Stimulated activated CD4-positive, alpha-beta T cell treated with anti-CD3 and anti-CD28 coated beads, Interleukin-1b, Interleukin-23, amount 100 ng/mL, for 24 hours (primary cell): Measurements from ENCODE around the gene PAQR9.
"Not testable (repeated sequence)": the region's sequence is repeated elsewhere in the genome, so short reads cannot be mapped to it uniquely, and the experiment has no call there.

Experiments used
- DNase-seq, 4 experiments: peaks; one replicate each; pipeline ENCODE4 v3.0.0-alpha.2; 2020; ENCODE audit warnings: low read depth in 4 of 4, low spot score in 1 of 4

The PAQR9 gene, protein sequence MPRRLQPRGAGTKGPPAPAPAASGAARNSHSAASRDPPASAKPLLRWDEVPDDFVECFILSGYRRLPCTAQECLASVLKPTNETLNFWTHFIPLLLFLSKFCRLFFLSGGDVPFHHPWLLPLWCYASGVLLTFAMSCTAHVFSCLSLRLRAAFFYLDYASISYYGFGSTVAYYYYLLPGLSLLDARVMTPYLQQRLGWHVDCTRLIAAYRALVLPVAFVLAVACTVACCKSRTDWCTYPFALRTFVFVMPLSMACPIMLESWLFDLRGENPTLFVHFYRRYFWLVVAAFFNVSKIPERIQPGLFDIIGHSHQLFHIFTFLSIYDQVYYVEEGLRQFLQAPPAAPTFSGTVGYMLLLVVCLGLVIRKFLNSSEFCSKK

DNA sequence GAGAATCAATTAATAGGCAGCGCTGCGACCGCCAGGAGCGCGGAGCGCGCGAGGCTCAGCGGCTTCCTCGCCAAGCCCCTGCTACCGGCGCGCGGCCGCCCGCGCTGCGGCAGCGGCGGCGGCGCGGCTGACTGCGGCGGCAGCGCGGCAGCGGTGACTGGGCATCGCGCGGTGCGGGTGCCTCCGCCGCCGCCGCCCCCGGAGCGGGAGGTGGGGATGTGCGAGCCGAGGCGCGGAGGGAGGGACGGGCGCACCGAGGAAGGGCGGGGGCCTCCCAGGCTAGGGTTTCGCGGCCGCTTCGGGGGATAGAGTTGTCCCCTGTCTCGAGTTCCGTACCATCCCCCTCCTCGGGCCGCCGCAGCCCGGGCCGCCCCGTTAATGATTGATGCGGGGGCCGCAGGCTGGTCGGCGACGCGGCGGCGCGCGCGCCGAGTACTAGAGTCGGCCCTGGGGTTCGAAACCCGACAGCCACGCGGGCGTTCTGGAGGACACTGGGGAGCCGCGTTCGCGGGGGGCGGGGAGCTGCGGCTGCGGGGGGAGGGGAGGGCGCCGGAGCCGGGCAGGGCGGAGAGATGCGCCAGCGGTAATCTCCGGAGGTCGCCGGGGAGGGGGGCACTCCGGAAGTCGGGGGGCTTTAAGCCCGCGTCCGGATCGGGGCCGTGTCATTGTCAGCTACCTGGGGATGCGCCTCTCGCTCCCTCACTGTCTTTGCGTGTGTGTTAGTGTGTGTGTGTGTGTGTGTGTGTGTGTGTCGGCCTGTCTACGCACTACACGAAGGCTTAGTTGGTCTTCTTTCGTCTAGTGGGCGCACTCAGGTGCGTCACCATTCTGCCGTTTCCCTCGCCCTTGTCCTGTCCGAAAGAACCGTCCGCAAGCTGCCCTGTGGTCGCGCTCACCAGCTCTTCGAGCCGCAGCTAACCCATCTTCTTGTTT is at the start of gene PAQR9:
Gene PAQR9, minus strand, starts transcription at position 159 of the 933 bp plus-strand sequence. CDS start 338 bp downstream, outside the sequence.
- DNase-seq, result no peak

DNA sequence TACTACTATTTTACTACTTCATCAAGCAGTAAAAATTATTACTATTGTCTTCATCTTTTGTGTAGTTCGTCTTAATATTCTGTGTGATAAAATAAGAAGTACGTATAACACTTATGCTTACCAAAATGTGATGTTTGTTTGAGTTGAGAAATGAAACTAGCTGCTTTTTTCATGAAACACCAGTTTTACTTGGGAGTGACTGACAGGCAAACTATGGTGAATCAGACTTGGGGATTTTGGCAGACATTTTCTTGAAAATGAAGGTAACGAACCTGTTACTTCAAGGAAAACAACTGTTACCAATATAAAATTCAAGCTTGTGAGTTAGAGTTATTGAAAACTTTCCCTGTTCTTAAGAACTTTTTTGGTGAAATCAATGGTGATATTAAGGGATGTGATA is 48.2 kb upstream of the PAQR9 start:
- no peak for DNase-seq

DNA sequence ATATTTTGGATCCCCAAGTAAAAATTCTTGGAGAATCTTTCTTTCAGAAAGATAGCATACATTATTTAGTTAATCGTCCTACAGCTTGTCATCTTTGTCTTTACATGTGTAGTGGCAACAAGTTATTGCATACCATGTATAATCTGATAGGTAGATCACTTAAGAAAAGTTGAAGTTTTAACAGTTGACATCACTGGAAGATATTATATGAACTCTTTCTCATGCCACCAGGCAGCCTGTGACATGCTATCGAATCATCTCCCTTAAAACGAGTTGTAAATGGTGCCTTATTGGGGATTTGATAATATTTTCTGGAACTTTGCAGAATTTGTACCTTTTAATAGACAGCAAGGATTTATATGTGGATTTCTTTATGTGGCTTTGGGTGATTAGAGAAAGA is 46.5 kb upstream of the PAQR9 start:
- DNase-seq, result no peak

DNA sequence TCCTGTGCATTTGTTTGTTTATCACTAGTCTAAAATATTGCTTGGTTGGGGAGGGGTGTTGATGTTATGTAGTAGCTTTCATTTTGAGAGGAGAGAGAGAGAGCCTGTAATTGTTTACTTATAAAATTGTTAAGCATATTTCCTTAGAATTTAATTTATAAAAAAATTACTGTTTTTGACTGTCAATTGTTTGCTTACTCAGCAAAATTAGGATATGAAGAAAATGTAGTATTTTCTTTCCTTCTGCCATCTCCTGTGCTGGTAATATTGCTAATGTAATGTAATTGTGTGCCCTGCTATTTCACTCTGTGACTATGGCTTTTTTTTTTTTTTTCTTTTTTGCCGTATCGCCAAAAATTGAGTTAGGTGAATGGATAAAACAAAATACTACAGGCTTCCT is 41.3 kb upstream of the PAQR9 start:
- DNase-seq, result no peak

DNA sequence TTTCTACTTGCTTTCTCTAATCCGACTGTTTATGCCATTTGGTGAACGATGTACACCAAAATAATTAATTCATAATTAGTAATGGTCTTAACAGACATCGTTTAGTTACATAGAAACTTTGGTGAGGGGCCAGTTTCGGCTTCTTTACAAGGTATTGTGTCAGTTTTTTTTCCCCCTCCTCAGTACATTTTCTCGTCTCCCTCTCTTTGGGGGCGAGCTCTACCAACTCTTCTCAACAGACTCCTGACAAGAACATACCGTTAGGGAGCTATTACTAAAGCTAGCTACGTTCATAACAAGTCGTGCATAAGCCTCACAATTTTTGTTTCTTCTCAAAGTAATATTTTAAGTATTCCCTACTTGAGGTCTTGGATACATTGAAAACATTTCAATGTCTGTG is 39.3 kb upstream of the PAQR9 start:
- DNase-seq, result no peak

DNA sequence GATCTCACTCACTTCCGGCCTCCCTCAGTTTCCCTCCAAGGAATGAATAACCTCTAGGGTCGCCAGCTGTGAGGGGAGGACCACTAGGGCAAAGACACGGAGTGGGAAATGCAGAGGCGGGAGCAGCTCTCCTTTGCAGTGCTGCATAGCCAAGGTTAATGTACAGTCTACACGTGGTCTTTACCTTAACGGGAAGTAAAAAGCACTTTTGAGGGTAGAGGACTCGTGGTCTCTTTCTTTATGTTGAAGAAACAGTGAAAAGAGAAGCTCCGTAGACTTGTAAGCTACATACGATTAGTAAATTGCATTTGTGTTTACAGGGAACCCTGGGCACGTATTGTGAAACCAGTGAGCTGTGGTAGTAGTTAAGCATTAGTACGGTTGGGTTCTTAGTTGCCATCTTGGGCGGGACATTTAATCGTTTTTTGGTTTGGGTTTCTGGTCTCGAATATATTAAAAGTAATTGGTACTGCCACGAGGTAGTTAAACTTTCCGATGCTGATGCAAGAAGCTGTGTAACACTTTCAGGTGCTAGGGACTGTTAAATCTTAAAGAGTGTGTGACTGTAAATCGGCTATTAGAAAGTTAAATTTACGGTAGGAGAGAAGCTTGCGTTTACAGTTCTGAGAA is 38.7 kb upstream of the PAQR9 start:
- peak in 2 of 4 experiments; percentile 11 to 12 for DNase-seq

DNA sequence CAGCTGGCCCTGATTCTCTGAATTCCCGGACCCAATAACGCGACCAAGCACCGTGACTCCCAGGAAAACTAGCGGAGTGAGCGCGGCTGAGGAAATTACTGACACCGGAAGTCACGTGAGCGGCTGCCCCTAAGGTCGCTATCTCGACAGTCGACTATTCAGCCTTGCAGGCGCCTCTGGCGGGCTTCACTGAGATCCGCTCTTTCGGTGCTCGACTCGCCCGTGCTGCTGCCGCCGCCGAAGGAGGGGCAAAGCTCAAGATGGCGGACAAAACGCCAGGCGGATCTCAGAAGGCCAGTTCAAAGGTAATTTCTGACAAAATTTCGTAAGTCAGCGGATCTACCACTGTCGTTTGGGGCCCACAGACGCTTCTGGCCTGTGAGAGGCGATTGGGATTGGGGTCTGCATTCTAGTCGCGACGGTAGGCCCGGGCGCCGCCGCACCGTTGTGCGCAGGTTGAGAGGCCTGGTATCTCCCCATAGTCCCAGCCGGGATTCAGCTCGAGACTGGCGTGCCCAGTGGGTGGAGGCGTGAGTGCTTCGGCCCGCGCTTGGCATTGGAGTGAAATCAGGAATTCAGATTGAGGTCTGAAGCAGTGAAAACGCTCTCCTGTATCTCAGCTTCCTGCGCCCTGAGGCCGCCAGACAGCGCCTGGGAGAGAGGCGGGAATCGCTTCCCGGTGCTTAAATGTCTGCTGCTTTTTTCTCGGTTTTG is 38.1 kb upstream of the PAQR9 start, which contains the start of gene U2SURP:
Gene U2SURP, plus strand, starts transcription at position 202 of the 714 bp plus-strand sequence. Its CDS starts 59 bp downstream, at position 261.
- peak; percentile 77 to 88 (median 82) for DNase-seq

DNA sequence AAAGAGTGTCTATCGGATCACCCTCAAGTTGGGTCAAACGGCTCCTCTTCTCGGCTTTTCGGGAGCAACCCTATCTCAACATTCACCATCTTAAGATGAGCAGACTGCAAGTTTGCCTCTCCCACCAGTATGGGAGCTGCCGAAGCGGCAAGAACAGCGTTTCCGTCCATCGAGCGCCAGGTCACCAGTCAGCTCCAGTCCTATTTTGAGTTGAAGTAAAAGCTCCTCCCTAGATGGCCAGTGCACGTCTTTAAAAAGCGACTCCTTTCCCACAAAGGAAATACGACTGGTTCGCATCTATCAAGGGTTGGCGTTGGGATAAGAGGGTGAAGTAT is 37.5 kb upstream of the PAQR9 start:
- DNase-seq, result no peak

DNA sequence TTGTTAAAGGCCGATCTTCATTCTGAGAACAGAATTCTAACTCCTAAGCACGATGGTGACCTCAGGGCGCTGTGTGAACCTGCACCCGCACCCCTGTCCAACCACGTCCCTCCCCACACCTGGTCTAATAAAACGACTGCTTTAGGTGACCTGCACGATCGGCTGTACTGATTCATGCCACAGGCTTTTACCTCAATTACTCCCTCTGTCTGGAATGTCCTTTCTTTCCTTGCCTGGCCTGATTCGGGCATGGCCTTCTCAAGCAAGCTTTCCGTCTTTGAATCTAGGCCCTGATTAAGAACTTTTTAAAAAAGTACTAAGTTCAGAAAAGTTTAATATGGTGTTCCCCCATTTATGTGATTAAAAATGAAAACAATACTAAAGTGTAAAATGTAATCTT is 37.1 kb upstream of the PAQR9 start:
- no peak for DNase-seq

DNA sequence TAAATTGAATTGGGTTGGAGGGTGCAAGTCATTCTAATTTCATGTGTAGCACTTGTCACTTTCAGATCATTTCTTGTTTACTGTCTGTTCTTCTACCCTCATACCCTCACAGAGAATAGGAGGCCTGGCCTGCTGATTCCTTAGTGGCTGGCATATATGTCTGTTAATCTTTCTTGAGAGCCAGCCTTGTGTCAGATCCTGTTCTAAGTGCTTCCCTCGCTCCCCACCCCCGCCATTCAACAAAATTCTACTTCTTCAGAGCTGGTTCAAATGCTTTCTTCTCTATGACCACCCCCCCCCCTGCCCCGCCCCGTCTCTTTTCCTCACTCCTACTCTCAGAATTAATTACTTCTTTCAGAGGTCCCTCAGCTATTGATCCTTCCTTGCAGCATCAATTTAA is 36.4 kb upstream of the PAQR9 start:
- DNase-seq, result no peak

DNA sequence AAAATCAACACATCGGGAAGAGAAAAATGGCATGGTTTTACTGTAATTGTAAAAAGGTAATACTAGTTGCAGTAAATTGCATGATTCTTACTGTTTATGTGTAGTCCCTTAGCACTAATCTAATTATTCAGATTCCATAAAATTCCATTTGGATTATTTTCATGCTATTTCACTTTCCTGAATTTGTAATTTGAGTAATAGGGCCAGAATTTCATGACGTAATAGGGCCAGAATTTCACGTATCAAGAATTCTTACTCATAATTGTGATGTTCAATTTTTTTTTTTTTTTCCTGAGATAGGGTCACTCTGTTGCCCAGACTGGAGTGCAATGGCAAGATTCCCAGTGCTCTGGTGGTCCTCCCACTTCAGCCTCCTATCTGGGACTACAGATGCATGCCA is 35.0 kb upstream of the PAQR9 start:
- no peak for DNase-seq

DNA sequence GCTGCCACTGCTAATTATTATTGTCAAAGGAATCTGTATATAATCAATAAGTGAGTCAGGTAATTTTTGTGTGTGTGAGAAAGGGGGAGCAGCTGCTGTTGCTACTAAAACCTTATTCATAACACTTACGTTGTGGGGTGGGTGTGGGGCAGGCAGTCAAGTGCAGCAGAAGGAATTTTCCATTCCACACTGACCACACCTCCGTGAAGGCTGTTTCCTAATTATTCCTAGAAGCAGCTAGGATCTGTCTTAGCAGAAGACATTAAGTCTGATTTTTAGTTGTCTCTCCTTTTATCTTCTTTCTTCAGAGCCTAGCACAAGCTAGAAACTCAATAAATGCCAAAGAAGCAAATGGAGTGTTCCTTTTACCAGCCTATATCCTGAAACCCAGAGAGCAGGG is 33.9 kb upstream of the PAQR9 start:
- DNase-seq, result no peak

DNA sequence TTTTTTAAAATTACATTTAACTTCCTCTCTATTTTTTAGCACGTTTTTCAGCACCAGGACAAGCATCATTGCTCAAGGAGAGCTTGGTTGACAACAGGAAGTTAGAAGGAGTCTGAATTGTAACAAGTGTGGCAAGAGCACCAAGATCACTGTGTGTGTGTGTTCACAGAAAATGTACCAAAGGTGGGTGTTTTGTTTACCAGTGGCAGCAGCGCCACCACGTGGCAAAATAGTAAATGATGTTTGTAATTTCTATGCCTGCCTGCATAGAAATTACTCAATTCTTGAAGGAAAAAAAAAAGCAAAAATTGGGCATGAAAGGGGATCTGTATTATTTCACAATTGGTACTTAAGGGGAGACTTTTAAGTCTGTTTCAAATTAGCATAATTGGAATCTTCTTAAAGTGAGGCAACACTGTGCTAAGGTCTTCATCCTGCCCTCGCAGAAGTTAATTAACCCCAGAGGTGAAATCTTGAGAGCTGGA is 30.5 kb upstream of the PAQR9 start:
- peak; percentile 26 to 37 (median 30) for DNase-seq

DNA sequence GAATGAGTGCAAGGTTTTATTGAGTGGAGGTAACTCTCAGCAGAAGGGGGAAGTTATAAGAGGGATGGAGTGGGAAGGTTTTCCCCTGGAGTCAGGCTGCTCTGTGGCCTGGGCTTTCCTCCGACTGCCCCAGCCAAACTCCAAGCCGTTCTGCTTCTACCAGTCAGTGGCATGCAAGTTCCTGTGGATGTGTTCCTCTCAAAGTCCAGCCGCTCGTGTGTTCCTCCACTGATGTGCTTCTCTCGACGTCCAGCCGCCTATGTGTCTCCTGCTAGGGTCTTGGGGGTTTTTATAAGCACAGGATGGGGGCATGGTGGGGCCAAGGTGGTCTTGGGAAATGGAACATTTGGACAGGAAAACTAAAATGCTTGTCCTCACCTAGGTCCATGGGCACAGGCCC is 28.8 kb upstream of the PAQR9 start:
- DNase-seq, result no peak

DNA sequence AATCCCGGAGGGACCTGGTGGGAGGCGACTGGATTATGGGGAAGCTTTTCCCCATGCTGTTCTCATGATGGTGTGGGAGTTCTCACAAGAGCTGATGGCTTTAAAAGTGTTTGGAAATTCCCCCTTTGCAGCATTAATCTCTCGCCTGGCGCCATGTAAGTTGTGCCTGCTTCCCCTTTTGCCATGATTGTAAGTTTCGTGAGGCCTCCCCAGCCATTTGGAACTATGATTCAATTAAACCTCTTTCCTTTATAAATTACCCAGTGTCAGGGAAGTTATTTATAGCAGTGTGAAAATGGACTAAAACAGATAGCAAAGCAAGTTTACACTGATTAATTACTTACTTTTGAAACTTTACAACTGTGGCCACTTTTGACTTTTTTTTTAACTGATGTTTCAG is 27.2 kb upstream of the PAQR9 start:
- DNase-seq, result no peak

DNA sequence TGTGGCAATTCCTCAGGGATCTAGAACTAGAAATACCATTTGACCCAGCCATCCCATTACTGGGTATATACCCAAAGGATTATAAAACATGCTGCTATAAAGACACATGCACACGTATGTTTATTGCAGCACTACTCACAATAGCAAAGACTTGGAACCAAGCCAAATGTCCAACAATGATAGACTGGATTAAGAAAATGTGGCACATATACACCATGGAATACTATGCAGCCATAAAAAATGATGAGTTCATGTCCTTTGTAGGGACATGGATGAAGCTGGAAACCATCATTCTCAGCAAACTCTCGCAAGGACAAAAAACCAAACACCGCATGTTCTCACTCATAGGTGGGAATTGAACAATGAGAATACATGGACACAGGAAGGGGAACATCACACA is 25.4 kb upstream of the PAQR9 start:
- not testable (repeated sequence) for DNase-seq

DNA sequence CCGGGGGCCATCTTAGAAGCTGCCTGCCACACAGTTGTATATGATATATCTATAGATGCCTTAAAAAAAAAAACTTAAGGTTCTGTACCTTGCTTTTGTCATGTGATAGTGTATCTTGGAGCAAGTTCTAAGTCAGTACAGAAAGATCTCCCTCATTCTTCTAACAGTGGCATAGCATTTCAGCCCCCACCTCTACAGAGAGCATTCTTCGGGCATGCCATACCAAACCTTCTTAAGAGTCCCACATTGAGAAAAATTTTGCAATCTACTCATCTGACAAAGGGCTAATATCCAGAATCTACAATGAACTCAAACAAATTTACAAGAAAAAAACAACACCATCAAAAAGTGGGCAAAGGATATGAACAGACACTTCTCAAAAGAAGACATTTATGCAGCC is 24.7 kb upstream of the PAQR9 start:
- DNase-seq, result not testable (repeated sequence)

DNA sequence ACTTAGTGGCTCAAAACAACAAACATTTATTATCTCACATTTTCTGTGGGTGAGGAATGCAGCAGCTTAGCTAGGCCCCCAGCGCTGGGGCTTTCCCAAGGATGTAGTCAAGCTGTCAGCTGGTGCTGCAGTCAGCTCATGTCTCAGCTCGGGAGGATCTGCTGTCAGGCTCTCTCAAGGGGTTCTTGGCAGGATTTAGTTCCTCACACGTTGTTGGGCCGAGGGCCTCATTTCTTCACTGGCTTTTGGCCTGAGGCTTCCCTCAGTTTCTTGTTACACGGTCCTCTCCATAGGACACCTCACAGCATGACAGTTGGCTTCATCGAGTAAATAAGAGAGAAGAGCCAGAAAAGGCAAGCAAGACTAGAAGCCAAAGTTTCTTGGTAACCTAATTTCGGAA is 24.2 kb upstream of the PAQR9 start:
- no peak for DNase-seq

DNA sequence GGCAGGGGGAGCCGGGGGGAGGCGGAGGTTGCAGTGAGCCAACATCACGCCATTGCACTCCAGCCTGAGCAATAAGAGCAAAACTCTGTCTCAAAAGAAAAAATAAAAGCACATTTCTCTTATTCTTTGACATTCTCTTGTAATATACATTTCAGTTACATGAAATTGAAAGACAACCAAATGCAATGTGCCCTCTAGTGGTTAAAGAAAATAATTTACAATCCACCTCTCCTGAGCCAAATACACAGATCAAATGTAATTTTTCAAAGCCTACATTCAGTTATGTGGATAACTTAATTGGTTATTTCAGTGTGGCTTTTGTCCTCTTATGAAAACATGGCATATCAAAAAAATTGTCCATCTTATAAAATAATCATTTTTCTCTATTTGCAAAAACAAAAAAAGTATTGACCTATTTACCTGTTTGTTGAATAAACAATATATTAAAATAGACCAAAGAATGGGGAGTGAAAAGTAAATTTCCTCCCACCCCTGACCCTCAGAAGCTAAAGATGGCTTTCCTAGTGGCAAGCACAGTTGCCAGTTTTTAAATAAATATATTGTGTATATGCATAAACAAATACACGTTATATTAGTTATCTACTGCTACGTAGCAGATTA is 23.7 kb upstream of the PAQR9 start:
- no peak for DNase-seq

DNA sequence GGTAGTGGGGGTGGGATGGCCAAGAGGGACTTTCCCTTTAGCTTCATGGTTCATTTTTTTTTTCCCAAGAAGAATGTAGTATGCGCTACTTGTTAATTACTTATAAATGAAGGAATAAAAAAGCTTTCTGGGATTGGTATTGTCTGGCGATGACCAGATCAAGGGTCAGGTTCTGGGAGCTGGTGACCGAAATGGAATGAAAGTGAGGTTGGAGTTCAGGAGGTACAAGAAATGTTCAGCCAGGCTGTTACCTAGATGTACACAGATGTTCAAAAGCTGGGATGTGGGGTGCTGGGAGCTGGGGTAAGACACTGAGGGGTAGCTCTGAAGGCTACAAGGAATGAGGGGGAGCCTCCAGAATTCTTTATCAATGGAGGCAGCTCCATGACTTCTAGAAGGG is 20.8 kb upstream of the PAQR9 start:
- no peak for DNase-seq
